IMR-90 (cell line): ENCODE results near the gene FBN1. TPM values are rescaled to one million over a fixed set of nuclear protein-coding genes. Genes with fewer than 3 reads are reported as not detected.

Experiments
- ATAC-seq: fragments of 200-7000 bp; cut with Tn5 transposase; 2 replicates; pipeline ENCODE4 v1.9.1; 2020; ENCODE audit warnings: low read depth, mild to moderate bottlenecking, moderate library complexity
- BruUV-seq: library from RNA; stranded (reverse); fragments of 400-500 nt; replicated peaks from 2 replicates; lab custom pipeline; 2021; lab: Mats Ljungman, UMichigan
- CTCF ChIA-PET: fragments of 300-600 bp; formaldehyde crosslinking; extraction: SDS; loops from one replicate; lab custom pipeline; 2021; ENCODE audit warnings: antibody characterized with exemption; lab: Yijun Ruan, JAX
- POLR2A ChIA-PET: fragments of 300-600 bp; sonication (Branson Sonifier 250); formaldehyde crosslinking; loops from one replicate; lab custom pipeline; 2022; ENCODE audit warnings: antibody characterized with exemption; ENCODE audit not compliant: unreplicated experiment; lab: Charles Lee
- DNase-seq: peaks from one replicate; pipeline ENCODE4 v3.0.0; 2013
- H2AFZ ChIP-seq: replicated peaks from 2 replicates; pipeline ENCODE3; 2013; ENCODE audit warnings: low read length, mild to moderate bottlenecking; ENCODE audit not compliant: poor library complexity
- H2AK5ac ChIP-seq: 2 replicates; pipeline ENCODE4 v1.6.1; 2013; ENCODE audit warnings: low read depth, low read length, inconsistent platforms
- H2AK9ac ChIP-seq: replicated peaks from 2 replicates; pipeline ENCODE3; 2013; ENCODE audit warnings: mild to moderate bottlenecking, low read depth, low read length, moderate library complexity; ENCODE audit not compliant: poor library complexity
- H2BK120ac ChIP-seq: 2 replicates; pipeline ENCODE4 v1.6.1; 2013; ENCODE audit warnings: low read depth, low read length, inconsistent platforms
- H2BK15ac ChIP-seq: 3 replicates; pipeline ENCODE4 v1.6.1; 2013; ENCODE audit warnings: low read depth, low read length, inconsistent platforms
- H2BK20ac ChIP-seq: 2 replicates; pipeline ENCODE4 v1.6.1; 2013; ENCODE audit warnings: low read depth, mild to moderate bottlenecking, inconsistent platforms, low read length, moderate library complexity
- H2BK5ac ChIP-seq: 2 replicates; pipeline ENCODE4 v1.6.1; 2013; ENCODE audit warnings: mild to moderate bottlenecking, low read depth, low read length, inconsistent platforms; ENCODE audit not compliant: poor library complexity, severe bottlenecking
- H3K14ac ChIP-seq: replicated peaks from 2 replicates; pipeline ENCODE4 v1.6.1; 2013; ENCODE audit warnings: low read depth, low read length, inconsistent platforms
- H3K18ac ChIP-seq: 2 replicates; pipeline ENCODE4 v1.6.1; 2013; ENCODE audit warnings: low read depth, low read length, control low read depth
- H3K23ac ChIP-seq: 2 replicates; pipeline ENCODE4 v1.6.1; 2013; ENCODE audit warnings: low read depth, low read length, inconsistent platforms
- H3K27ac ChIP-seq: 2 replicates; pipeline ENCODE4 v1.5.1; 2013; ENCODE audit warnings: mild to moderate bottlenecking, control low read depth, low read length; ENCODE audit not compliant: insufficient read depth
- H3K27me3 ChIP-seq: 2 replicates; pipeline ENCODE4 v1.6.1; 2013; ENCODE audit warnings: low read length; ENCODE audit not compliant: control insufficient read depth, insufficient read depth
- H3K36me3 ChIP-seq: 2 replicates; pipeline ENCODE4 v1.6.1; 2013; ENCODE audit warnings: low read length, mixed read lengths; ENCODE audit not compliant: control insufficient read depth, insufficient read depth
- H3K4ac ChIP-seq: 2 replicates; pipeline ENCODE4 v1.6.1; 2013; ENCODE audit warnings: low read depth, low read length, inconsistent platforms
- H3K4me1 ChIP-seq: 2 replicates; pipeline ENCODE4 v1.6.1; 2013; ENCODE audit warnings: low read length, mixed read lengths; ENCODE audit not compliant: control insufficient read depth, insufficient read depth
- H3K4me2 ChIP-seq: 2 replicates; pipeline ENCODE4 v1.6.1; 2013; ENCODE audit warnings: low read depth, mild to moderate bottlenecking, control low read depth, low read length, moderate library complexity
- H3K4me3 ChIP-seq: 2 replicates; pipeline ENCODE4 v1.5.1; 2013; ENCODE audit warnings: low read depth, mild to moderate bottlenecking, control low read depth, low read length, moderate library complexity; ENCODE audit not compliant: insufficient read depth
- H3K56ac ChIP-seq: 2 replicates; pipeline ENCODE4 v1.6.1; 2013; ENCODE audit warnings: low read length, inconsistent platforms; ENCODE audit not compliant: insufficient read depth; ENCODE audit errors: extremely low read depth
- H3K79me1 ChIP-seq, 2 experiments: 2 replicates each; pipeline ENCODE4 v1.6.1; 2013; ENCODE audit warnings: low read length in 2 of 2, inconsistent platforms in 1 of 2, low read depth in 1 of 2
- H3K9ac ChIP-seq: 2 replicates; pipeline ENCODE4 v1.6.1; 2013; ENCODE audit warnings: low read depth, low read length, control low read depth
- H3K9me1 ChIP-seq: 2 replicates; pipeline ENCODE4 v1.6.1; 2013; ENCODE audit warnings: low read length, inconsistent platforms; ENCODE audit not compliant: insufficient read depth
- H3K9me3 ChIP-seq: 2 replicates; pipeline ENCODE4 v1.6.1; 2013; ENCODE audit warnings: low read length; ENCODE audit not compliant: control insufficient read depth, insufficient read depth
- H4K20me1 ChIP-seq: 2 replicates; pipeline ENCODE4 v1.6.1; 2013; ENCODE audit warnings: low read length, inconsistent platforms; ENCODE audit not compliant: insufficient read depth
- H4K5ac ChIP-seq: 2 replicates; pipeline ENCODE4 v1.6.1; 2013; ENCODE audit warnings: mild to moderate bottlenecking, low read depth, low read length, control low read depth
- H4K8ac ChIP-seq, 2 experiments: 2 replicates each; pipeline ENCODE4 v1.6.1; 2013; ENCODE audit warnings: low read depth in 2 of 2, low read length in 2 of 2, control low read depth in 1 of 2, inconsistent platforms in 1 of 2
- H4K91ac ChIP-seq: 2 replicates; pipeline ENCODE4 v1.6.1; 2013; ENCODE audit warnings: low read depth, low read length, inconsistent platforms; ENCODE audit not compliant: insufficient read depth
- CHD1 ChIP-seq: IDR thresholded peaks from 2 replicates; pipeline ENCODE4 v1.6.1; 2012; ENCODE audit warnings: low read depth, low read length, improper control_type of control experiment
- MAFK ChIP-seq: IDR thresholded peaks from 2 replicates; pipeline ENCODE4 v1.6.1; 2012; ENCODE audit warnings: low read depth, low read length, improper control_type of control experiment
- MAZ ChIP-seq: IDR thresholded peaks from 2 replicates; pipeline ENCODE4 v1.6.1; 2012; ENCODE audit warnings: low read depth, mild to moderate bottlenecking, low read length, improper control_type of control experiment, moderate library complexity, borderline replicate concordance
- POLR2A ChIP-seq: IDR thresholded peaks from 2 replicates; pipeline ENCODE4 v1.6.1; 2012; ENCODE audit warnings: mild to moderate bottlenecking, low read depth, low read length
- RAD21 ChIP-seq: IDR thresholded peaks from 2 replicates; pipeline ENCODE4 v1.6.1; 2012; ENCODE audit warnings: low read length, improper control_type of control experiment
- RCOR1 ChIP-seq: IDR thresholded peaks from 2 replicates; pipeline ENCODE4 v1.6.1; 2012; ENCODE audit warnings: mild to moderate bottlenecking, low read length, improper control_type of control experiment; ENCODE audit not compliant: insufficient replicate concordance
- SMC3 ChIP-seq: fragments of 150-350 bp; IDR thresholded peaks from 2 replicates; pipeline ENCODE4 v1.6.1; 2016; ENCODE audit warnings: low read depth, mild to moderate bottlenecking, antibody characterized with exemption, low read length, moderate library complexity
- WGBS, 2 experiments: methylation state at CpG; one replicate each; pipeline versions ENCODE4 v1.1.5 to v1.1.7; 2013; ENCODE audit warnings: missing lambda C conversion rate in 2 of 2; ENCODE audit not compliant: insufficient read length in 1 of 2; ENCODE audit errors: extremely low coverage in 2 of 2; 5-methylcytosine and 5-hydroxymethylcytosine counted together
- dilution Hi-C: fragments of 300-500 bp; cut with HindIII; formaldehyde crosslinking; loops from one replicate; pipeline ENCODE4 v1.14.3; 2018; ENCODE audit warnings: low sequenced_read_pairs; ENCODE audit not compliant: unreplicated experiment
- in situ Hi-C: fragments of 300-500 bp; cut with MboI; formaldehyde crosslinking; loops from 3 replicates; pipeline ENCODE4 v1.14.3; 2019; ENCODE audit warnings: low sequenced_read_pairs, inconsistent platforms, mixed read lengths
- intact Hi-C: fragments of 100-400 bp; cut with micrococcal nuclease; formaldehyde crosslinking; loops from 2 replicates; pipeline ENCODE4 v1.10.0; 2022
- polyA plus RNA-seq, 3 experiments: library from polyadenylated mRNA; depleted of rRNA; stranded (reverse); fragments of >200 nt; gene quantifications; 2 replicates each; pipeline ENCODE4 v1.2.3, GENCODE V29; 2012; ENCODE audit warnings: low replicate concordance in 1 of 3
- total RNA-seq: library from RNA; depleted of rRNA; stranded (reverse); fragments of >200 nt; gene quantifications from 2 replicates; pipeline ENCODE4 v1.2.3, GENCODE V29; 2012
- TF ChIP-seq, protein P1 (sequence below): conservative IDR thresholded peaks from 2 replicates; pipeline ENCODE4 v1.5.1; 2012; ENCODE audit warnings: mild to moderate bottlenecking, low read depth, low read length, improper control_type of control experiment
- TF ChIP-seq, protein P2 (sequence below): fragments of 150-350 bp; IDR thresholded peaks from 2 replicates; pipeline ENCODE4 v1.6.1; 2016; ENCODE audit warnings: low read depth, mild to moderate bottlenecking, low read length, moderate library complexity, borderline replicate concordance

FBN1 gene
- total and polyA plus RNA-seq, 2 of the 4 experiments (the other 2 are of a cell fraction) = 134 to 283 TPM

DNA sequence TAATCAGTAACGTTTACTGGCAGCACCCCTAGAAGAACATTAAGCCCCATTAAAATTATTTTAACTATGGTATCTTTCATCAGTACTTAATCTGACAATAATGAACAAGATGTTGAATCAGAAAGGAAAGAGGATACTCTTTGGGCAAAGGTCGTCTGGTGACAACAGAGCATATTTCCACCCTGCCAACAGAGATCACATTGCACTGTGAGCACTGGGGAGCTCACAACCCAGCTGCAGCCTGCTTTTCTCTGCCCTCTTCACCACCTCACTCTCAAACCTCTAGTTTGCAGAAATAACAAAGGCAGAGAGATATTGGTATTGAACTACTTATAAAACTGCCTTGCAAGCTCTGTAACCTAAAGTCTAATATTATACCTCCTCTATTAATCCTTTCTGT, 130.0 kb downstream of the FBN1 start:
- peaks cover 52% of the 10 kb centered on the region for H3K36me3 ChIP-seq
- no CpG with 5 or more reads among the region's 2 CpGs for WGBS, 2 experiments
- POLR2A ChIA-PET = no interaction called here

More for the DNA sequence above, 130.0 kb downstream of the FBN1 start:
- no peak overlapping the region for H3K14ac ChIP-seq
- no peak overlapping the region for H2BK5ac ChIP-seq
- H2AFZ ChIP-seq = no peak overlapping the region
- no peak overlapping the region for H3K23ac ChIP-seq
- no peaks in the 10 kb centered on the region for H3K4me1 ChIP-seq
- H2BK15ac ChIP-seq = no peak overlapping the region
- no peak overlapping the region for H2BK120ac ChIP-seq
- no peak for TF ChIP-seq RAD21
- TF ChIP-seq, protein P1, sequence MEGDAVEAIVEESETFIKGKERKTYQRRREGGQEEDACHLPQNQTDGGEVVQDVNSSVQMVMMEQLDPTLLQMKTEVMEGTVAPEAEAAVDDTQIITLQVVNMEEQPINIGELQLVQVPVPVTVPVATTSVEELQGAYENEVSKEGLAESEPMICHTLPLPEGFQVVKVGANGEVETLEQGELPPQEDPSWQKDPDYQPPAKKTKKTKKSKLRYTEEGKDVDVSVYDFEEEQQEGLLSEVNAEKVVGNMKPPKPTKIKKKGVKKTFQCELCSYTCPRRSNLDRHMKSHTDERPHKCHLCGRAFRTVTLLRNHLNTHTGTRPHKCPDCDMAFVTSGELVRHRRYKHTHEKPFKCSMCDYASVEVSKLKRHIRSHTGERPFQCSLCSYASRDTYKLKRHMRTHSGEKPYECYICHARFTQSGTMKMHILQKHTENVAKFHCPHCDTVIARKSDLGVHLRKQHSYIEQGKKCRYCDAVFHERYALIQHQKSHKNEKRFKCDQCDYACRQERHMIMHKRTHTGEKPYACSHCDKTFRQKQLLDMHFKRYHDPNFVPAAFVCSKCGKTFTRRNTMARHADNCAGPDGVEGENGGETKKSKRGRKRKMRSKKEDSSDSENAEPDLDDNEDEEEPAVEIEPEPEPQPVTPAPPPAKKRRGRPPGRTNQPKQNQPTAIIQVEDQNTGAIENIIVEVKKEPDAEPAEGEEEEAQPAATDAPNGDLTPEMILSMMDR = no peak
- TF ChIP-seq, protein P2, sequence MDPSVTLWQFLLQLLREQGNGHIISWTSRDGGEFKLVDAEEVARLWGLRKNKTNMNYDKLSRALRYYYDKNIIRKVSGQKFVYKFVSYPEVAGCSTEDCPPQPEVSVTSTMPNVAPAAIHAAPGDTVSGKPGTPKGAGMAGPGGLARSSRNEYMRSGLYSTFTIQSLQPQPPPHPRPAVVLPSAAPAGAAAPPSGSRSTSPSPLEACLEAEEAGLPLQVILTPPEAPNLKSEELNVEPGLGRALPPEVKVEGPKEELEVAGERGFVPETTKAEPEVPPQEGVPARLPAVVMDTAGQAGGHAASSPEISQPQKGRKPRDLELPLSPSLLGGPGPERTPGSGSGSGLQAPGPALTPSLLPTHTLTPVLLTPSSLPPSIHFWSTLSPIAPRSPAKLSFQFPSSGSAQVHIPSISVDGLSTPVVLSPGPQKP = no peak
- no peak for TF ChIP-seq MAFK
- no peak for TF ChIP-seq MAZ
- TF ChIP-seq POLR2A = no peak
- TF ChIP-seq CHD1 = no peak
- TF ChIP-seq RCOR1 = no peak
- no peak for TF ChIP-seq SMC3
- no peak overlapping the region for H2AK9ac ChIP-seq
- H3K18ac ChIP-seq = no peak overlapping the region
- dilution Hi-C loops (no loop called here), intact Hi-C loops (no loop called here), in situ Hi-C loops (no loop called here)
- no peak overlapping the region for H2BK20ac ChIP-seq
- H3K27me3 ChIP-seq = no peaks in the 10 kb centered on the region
- no peaks in the 10 kb centered on the region for H3K9me3 ChIP-seq
- no peak overlapping the region for H3K4ac ChIP-seq
- H4K8ac ChIP-seq = no peak overlapping the region
- no peak overlapping the region for H2AK5ac ChIP-seq
- no peaks in the 10 kb centered on the region for H4K20me1 ChIP-seq
- ATAC-seq (peak; percentile 59), DNase-seq (no peak)
- no peak overlapping the region for H4K91ac ChIP-seq
- peaks cover 16 to 40% of the 10 kb centered on the region in 2 experiments; a peak in 3 of 4 replicates for H3K79me1 ChIP-seq
- no peak overlapping the region for H3K4me3 ChIP-seq
- no TSS peak for BruUV-seq
- H3K27ac ChIP-seq = peak overlapping the region; percentile 29; the same call in 1 of the 2 replicates
- no peak overlapping the region for H3K9ac ChIP-seq
- CTCF ChIA-PET = no interaction called here
- H3K56ac ChIP-seq = no peak overlapping the region
- H4K5ac ChIP-seq = no peak overlapping the region
- H3K4me2 ChIP-seq = no peak overlapping the region
- peaks cover 6% of the 10 kb centered on the region for H3K9me1 ChIP-seq
